ENCODE measurements around the gene SLC47A1. TPM values are rescaled to one million over a fixed set of nuclear protein-coding genes. Genes with fewer than 3 reads are reported as not detected.

SLC47A1 gene
- polyA plus RNA-seq, 1 donor (not counting 4 experiments of a cell fraction or from before 2014, with no cell fraction given): 0.07 TPM

- TF ChIP-seq EZH2 (IDR thresholded peaks at IDR 0.05; ENCODE audit: low read length) (no peak), CTCF (optimal IDR thresholded peaks at IDR 0.05 in 1 of 3, IDR thresholded peaks at IDR 0.05 in 1 of 3, conservative IDR thresholded peaks at IDR 0.05 in 1 of 3; ENCODE audit: extremely low read depth in 1 of 3, insufficient read depth in 2 of 3, low read length in 3 of 3) (no peak)
- H3K9me1 ChIP-seq (ENCODE audit: control insufficient read depth, extremely low read depth, insufficient read depth, low read length): no peaks in the 10 kb centered on the region
- no peak overlapping the region for H3K9ac ChIP-seq (ENCODE audit: control insufficient read depth, extremely low read depth, insufficient read depth, low read length)
- no peaks in the 10 kb centered on the region for H3K9me3 ChIP-seq (ENCODE audit: control insufficient read depth, low read depth, low read length)
- FAIRE-seq (no peak), DNase-seq (ENCODE audit: low read depth, low spot score) (no peak)
- H3K79me2 ChIP-seq (ENCODE audit: control insufficient read depth, insufficient read depth, low read length): no peaks in the 10 kb centered on the region
- dilution Hi-C loops (cut with MboI; ENCODE audit: extremely low pct_ligation_motif_present, low sequenced_read_pairs): no loop called here
- H3K27ac ChIP-seq (ENCODE audit: control insufficient read depth, insufficient read depth, low read length): no peak overlapping the region
- H3K4me1 ChIP-seq (ENCODE audit: control insufficient read depth, extremely low read depth, insufficient read depth, low read length): no peaks in the 10 kb centered on the region
- no peak overlapping the region for H3K4me3 ChIP-seq (ENCODE audit: control insufficient read depth in 2 of 3, extremely low read depth in 1 of 3, insufficient read depth in 2 of 3, low read depth in 1 of 3, low read length in 3 of 3)
- no peaks in the 10 kb centered on the region for H3K27me3 ChIP-seq (ENCODE audit: control insufficient read depth, extremely low read depth, insufficient read depth, low read length)
- no peaks in the 10 kb centered on the region for H3K36me3 ChIP-seq (ENCODE audit: control insufficient read depth in 2 of 2, extremely low read depth in 1 of 2, insufficient read depth in 2 of 2, low read length in 2 of 2)
- no peak overlapping the region for H2AFZ ChIP-seq (ENCODE audit: control insufficient read depth, low read length)
- H3K4me2 ChIP-seq (ENCODE audit: control insufficient read depth, extremely low read depth, insufficient read depth, low read depth, low read length): no peak overlapping the region
- no peaks in the 10 kb centered on the region for H4K20me1 ChIP-seq (ENCODE audit: control insufficient read depth, extremely low read depth, insufficient read depth, low read length)
Measured at GRCh38 chr17:19626079-19626478, 92.4 kb downstream of the SLC47A1 start.

Small RNA genes lying within 50 kb of the gene (small RNA-seq; reads per million reads assigned to genes)
- gene AC025627.2 (ENCODE audit: insufficient read length in 3 of 3, low read depth in 3 of 3, low replicate concordance in 1 of 3) (0 reads per million in 3 experiments), gene NMTRQ-TTG12-1 (ENCODE audit: insufficient read length in 3 of 3, low read depth in 3 of 3, low replicate concordance in 1 of 3) (0 reads per million in 3 experiments)

Other genes starting within 250 kb of the SLC47A1 start
- gene B9D1, start 171.1 kb upstream of the SLC47A1 start, polyA plus RNA-seq: 27.1 to 31.7 TPM (median 30.3 TPM) in 3 replicates
- gene MAPK7, start 155.4 kb upstream of the SLC47A1 start, polyA plus RNA-seq: 4.3 to 11.1 TPM (median 5.4 TPM) in 3 replicates
- not detected in 3 replicates for gene MFAP4, start 146.7 kb upstream of the SLC47A1 start, polyA plus RNA-seq
- 0.05 to 0.13 TPM in 2 of 3 replicates, not detected in the other for gene RNF112, start 122.6 kb upstream of the SLC47A1 start, polyA plus RNA-seq
- gene ALDH3A2, start 114.9 kb downstream of the SLC47A1 start, polyA plus RNA-seq: 45.5 to 77.6 TPM (median 62.2 TPM) in 3 replicates
- gene SLC47A2, start 182.7 kb downstream of the SLC47A1 start, polyA plus RNA-seq: 0.15 to 2.2 TPM (median 0.88 TPM) in 3 replicates
- gene ALDH3A1, start 214.4 kb downstream of the SLC47A1 start, polyA plus RNA-seq: 2.0 to 8.4 TPM (median 5.8 TPM) in 3 replicates